DOHH2 (cell line): Measurements from ENCODE around the gene PTX3.

ENCODE experiments used
- H3F3A ChIP-seq: fragments of 200-600 bp; sonication (generic), shearing (Covaris generic); 2 replicates; pipeline ENCODE4 v1.6.0; 2016; ENCODE audit warnings: antibody characterized with exemption, mild to moderate bottlenecking; ENCODE audit not compliant: control insufficient read depth, insufficient read depth
- H3K27ac ChIP-seq: fragments of 200-600 bp; sonication (generic); 2 replicates; pipeline ENCODE4 v1.5.1; 2014; ENCODE audit warnings: low read depth, mild to moderate bottlenecking, low read length, moderate library complexity
- H3K27me3 ChIP-seq: fragments of 200-600 bp; sonication (generic); 2 replicates; pipeline ENCODE4 v1.6.1; 2014; ENCODE audit warnings: mild to moderate bottlenecking, low read length, mixed read lengths; ENCODE audit not compliant: control insufficient read depth
- H3K36me3 ChIP-seq: fragments of 200-600 bp; sonication (generic); 2 replicates; pipeline ENCODE4 v1.6.1; 2014; ENCODE audit warnings: mild to moderate bottlenecking, low read length, moderate library complexity, mixed read lengths; ENCODE audit not compliant: control insufficient read depth
- H3K4me1 ChIP-seq: fragments of 200-600 bp; sonication (generic); 2 replicates; pipeline ENCODE4 v1.6.1; 2014; ENCODE audit warnings: mild to moderate bottlenecking, low read length, mixed read lengths; ENCODE audit not compliant: control insufficient read depth
- H3K4me2 ChIP-seq: fragments of 200-600 bp; sonication (generic); 2 replicates; pipeline ENCODE4 v1.6.0; 2014; ENCODE audit warnings: mild to moderate bottlenecking, low read length, moderate library complexity
- H3K4me3 ChIP-seq: fragments of 200-600 bp; sonication (generic); 2 replicates; pipeline ENCODE4 v1.5.1; 2014; ENCODE audit warnings: mild to moderate bottlenecking, low read length, mixed read lengths
- H3K79me2 ChIP-seq: fragments of 200-600 bp; sonication (generic); 2 replicates; pipeline ENCODE4 v1.6.1; 2014; ENCODE audit warnings: mild to moderate bottlenecking, low read length, mixed read lengths; ENCODE audit not compliant: control insufficient read depth
- H3K9me2 ChIP-seq: fragments of 200-600 bp; sonication (generic); replicated peaks from 2 replicates; pipeline ENCODE4 v1.6.1; 2014; ENCODE audit warnings: mild to moderate bottlenecking, low read length, mixed read lengths; ENCODE audit not compliant: control insufficient read depth
- H3K9me3 ChIP-seq: fragments of 200-600 bp; sonication (generic); 2 replicates; pipeline ENCODE4 v1.6.1; 2014; ENCODE audit warnings: antibody characterized with exemption, low read length, mixed read lengths; ENCODE audit not compliant: control insufficient read depth, insufficient read depth
- H4K20me1 ChIP-seq: fragments of 200-600 bp; sonication (generic); 2 replicates; pipeline ENCODE4 v1.6.0; 2014; ENCODE audit warnings: low read depth, mild to moderate bottlenecking, antibody characterized with exemption, low read length, moderate library complexity; ENCODE audit not compliant: control insufficient read depth, insufficient read depth
- EZH2phosphoT487 ChIP-seq: fragments of 200-600 bp; sonication (generic); IDR thresholded peaks from 2 replicates; pipeline ENCODE4 v1.6.1; 2017; ENCODE audit warnings: borderline replicate concordance, mild to moderate bottlenecking, antibody characterized with exemption, low read length, moderate library complexity, mixed read lengths
- TF ChIP-seq, protein P1 (sequence below): fragments of 200-600 bp; sonication (generic); IDR thresholded peaks from one replicate; pipeline ENCODE4 v1.5.1; 2014; ENCODE audit warnings: antibody characterized with exemption, mild to moderate bottlenecking, low read depth, low read length; ENCODE audit not compliant: poor library complexity, severe bottlenecking

The PTX3 gene

DNA sequence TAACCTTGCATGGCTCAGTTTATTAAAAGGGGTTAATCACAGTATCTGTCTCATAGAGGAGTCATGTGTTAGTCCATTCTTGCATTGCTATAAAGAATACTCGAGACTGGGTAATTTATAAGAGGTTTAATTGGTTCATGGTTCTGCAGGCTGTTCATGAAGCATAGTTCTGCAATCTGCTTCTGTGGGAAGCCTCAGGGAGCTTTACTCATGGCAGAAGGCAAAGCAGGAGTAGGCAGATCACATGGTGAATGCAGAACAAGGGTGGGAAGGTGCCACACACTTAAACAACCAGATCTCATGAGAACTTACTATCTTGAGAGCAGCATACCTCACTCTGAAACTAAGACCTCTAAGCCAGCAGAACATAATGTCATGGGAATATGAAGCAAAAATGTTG, 42.2 kb upstream of the PTX3 start:
- Histone ChIP-seq H3K4me1 (no peaks in the 10 kb centered on the region), H3K36me3 (no peaks in the 10 kb centered on the region), H3K27me3 (no peaks in the 10 kb centered on the region), H4K20me1 (no peaks in the 10 kb centered on the region), H3K4me2 (no peak overlapping the region), H3F3A (no peaks in the 10 kb centered on the region), H3K9me3 (no peaks in the 10 kb centered on the region), H3K27ac (no peak overlapping the region), H3K9me2 (no peaks in the 10 kb centered on the region), H3K79me2 (no peaks in the 10 kb centered on the region), H3K4me3 (no peak overlapping the region)
- TF ChIP-seq EZH2phosphoT487: no peak
- TF ChIP-seq, protein P1, sequence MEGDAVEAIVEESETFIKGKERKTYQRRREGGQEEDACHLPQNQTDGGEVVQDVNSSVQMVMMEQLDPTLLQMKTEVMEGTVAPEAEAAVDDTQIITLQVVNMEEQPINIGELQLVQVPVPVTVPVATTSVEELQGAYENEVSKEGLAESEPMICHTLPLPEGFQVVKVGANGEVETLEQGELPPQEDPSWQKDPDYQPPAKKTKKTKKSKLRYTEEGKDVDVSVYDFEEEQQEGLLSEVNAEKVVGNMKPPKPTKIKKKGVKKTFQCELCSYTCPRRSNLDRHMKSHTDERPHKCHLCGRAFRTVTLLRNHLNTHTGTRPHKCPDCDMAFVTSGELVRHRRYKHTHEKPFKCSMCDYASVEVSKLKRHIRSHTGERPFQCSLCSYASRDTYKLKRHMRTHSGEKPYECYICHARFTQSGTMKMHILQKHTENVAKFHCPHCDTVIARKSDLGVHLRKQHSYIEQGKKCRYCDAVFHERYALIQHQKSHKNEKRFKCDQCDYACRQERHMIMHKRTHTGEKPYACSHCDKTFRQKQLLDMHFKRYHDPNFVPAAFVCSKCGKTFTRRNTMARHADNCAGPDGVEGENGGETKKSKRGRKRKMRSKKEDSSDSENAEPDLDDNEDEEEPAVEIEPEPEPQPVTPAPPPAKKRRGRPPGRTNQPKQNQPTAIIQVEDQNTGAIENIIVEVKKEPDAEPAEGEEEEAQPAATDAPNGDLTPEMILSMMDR: no peak

DNA sequence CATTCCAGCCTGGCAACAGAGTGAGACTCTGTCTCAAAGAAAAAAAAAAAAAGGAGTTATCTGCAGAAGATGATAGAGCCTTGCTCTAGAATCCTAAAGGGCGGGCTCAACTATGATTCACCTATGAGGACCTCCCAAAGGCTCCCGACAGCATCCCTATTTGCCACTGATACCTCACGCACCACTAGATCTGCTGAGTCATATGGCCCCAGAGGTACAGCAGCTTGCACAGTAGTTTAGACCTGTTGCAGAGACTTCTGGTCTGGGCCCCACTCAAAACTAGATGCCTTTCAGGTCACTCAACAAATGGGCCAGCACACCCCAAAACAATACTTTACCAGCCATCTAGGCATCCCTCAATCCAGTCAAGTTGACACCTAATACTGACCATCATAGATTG, 38.1 kb upstream of the PTX3 start:
- no peak overlapping the region for H3K27ac ChIP-seq
- H3K36me3 ChIP-seq: no peaks in the 10 kb centered on the region
- no peaks in the 10 kb centered on the region for H3K4me1 ChIP-seq
- H4K20me1 ChIP-seq: no peaks in the 10 kb centered on the region
- no peak for TF ChIP-seq EZH2phosphoT487
- TF ChIP-seq, protein P1: no peak
- H3K27me3 ChIP-seq: no peaks in the 10 kb centered on the region
- H3K9me3 ChIP-seq: no peaks in the 10 kb centered on the region
- H3K9me2 ChIP-seq: no peaks in the 10 kb centered on the region
- H3K79me2 ChIP-seq: no peaks in the 10 kb centered on the region
- H3F3A ChIP-seq: no peaks in the 10 kb centered on the region
- H3K4me3 ChIP-seq: no peak overlapping the region
- H3K4me2 ChIP-seq: no peak overlapping the region

- H3F3A ChIP-seq: no peaks in the 10 kb centered on the region
- no peak for TF ChIP-seq EZH2phosphoT487
- TF ChIP-seq, protein P1: no peak
- no peak overlapping the region for H3K4me3 ChIP-seq
- H3K27me3 ChIP-seq: no peaks in the 10 kb centered on the region
- H3K27ac ChIP-seq: no peak overlapping the region
- H3K9me2 ChIP-seq: no peaks in the 10 kb centered on the region
- no peaks in the 10 kb centered on the region for H3K4me1 ChIP-seq
- no peaks in the 10 kb centered on the region for H3K9me3 ChIP-seq
- no peak overlapping the region for H3K4me2 ChIP-seq
- H4K20me1 ChIP-seq: no peaks in the 10 kb centered on the region
- no peaks in the 10 kb centered on the region for H3K36me3 ChIP-seq
- H3K79me2 ChIP-seq: no peaks in the 10 kb centered on the region
These were observed 32.3 kb upstream of the PTX3 start for GRCh38 chr3:157404381-157404780.

DNA sequence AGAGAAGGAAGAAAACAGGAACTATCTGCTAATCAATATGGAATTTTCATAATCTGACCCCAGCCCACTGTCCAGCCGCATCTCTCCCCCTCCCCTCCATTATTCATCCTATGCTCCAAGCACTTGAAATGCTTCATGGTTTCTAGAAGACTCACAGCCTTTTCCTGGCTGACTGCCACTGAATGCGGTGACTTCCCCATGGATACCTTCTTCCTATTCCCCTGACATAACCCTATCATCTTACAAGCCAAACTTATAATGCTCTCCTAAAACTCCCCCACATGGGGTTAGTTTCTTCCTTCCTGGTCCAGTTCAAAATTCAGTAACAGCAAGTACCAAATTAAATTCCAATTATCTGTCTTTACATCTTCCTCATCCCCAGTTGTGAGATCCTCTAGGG, 31.2 kb upstream of the PTX3 start:
- Histone ChIP-seq H3K4me3 (no peak overlapping the region), H3K9me3 (no peaks in the 10 kb centered on the region), H3K4me2 (no peak overlapping the region), H3K27ac (no peak overlapping the region), H3K9me2 (no peaks in the 10 kb centered on the region), H3K36me3 (no peaks in the 10 kb centered on the region), H3K27me3 (no peaks in the 10 kb centered on the region), H4K20me1 (no peaks in the 10 kb centered on the region), H3K4me1 (no peaks in the 10 kb centered on the region), H3K79me2 (no peaks in the 10 kb centered on the region), H3F3A (no peaks in the 10 kb centered on the region)
- TF ChIP-seq EZH2phosphoT487: no peak
- TF ChIP-seq, protein P1: no peak
